NCI-H1417 treated with DMSO at 0.1 percent for 48 hours (cell line): ENCODE results near the gene SNAPC1.

Experiments used
- DNase-seq: peaks from one replicate; lab custom pipeline; 2025; lab: John Stamatoyannopoulos, UW

Gene SNAPC1

GRCh38 chr14:61812347-61813095 is 50.3 kb downstream of the SNAPC1 start, which contains the start of gene SYT16:
Gene SYT16, plus strand, starts transcription at chr14:61812703.
- DNase-seq, result no peak

GRCh38 chr14:61813096-61813606 is 50.9 kb downstream of the SNAPC1 start:
- no peak for DNase-seq

- no peak for DNase-seq
Observed at GRCh38 chr14:61822458-61822857, 60.2 kb downstream of the SNAPC1 start.

- no peak for DNase-seq
Observed at GRCh38 chr14:61832783-61833182, 70.6 kb downstream of the SNAPC1 start.

- no peak for DNase-seq
Observed at GRCh38 chr14:61836184-61836583, 74.0 kb downstream of the SNAPC1 start.

GRCh38 chr14:61836807-61837206 is 74.6 kb downstream of the SNAPC1 start:
- no peak for DNase-seq

GRCh38 chr14:61837336-61838229 is 75.4 kb downstream of the SNAPC1 start:
- no peak for DNase-seq

- DNase-seq, result no peak
Observed at GRCh38 chr14:61838661-61839245, 76.5 kb downstream of the SNAPC1 start.

- no peak for DNase-seq
Observed at GRCh38 chr14:61839507-61839906, 77.3 kb downstream of the SNAPC1 start.

- no peak for DNase-seq
Observed at GRCh38 chr14:61841145-61841544, 78.9 kb downstream of the SNAPC1 start.
